Measurements from ENCODE around the gene CAPN8. TPM values are rescaled to one million over a fixed set of nuclear protein-coding genes. Genes with fewer than 3 reads are reported as not detected.

Gene CAPN8
- total RNA-seq, 2 donors from 2014 or later = 0.44 TPM; not detected in 1

GRCh38 chr1:223540485-223541106 lies 124.9 kb downstream of the CAPN8 start:
- Mint-ChIP-seq H3K27me3 (ENCODE audit: insufficient read depth) (peaks cover 2% of the 10 kb centered on the region), H3K4me3 (no peak overlapping the region)
- WGBS, 2 experiments (ENCODE audit: insufficient coverage in 1 of 2, insufficient read length in 1 of 2) = 85 to 87% methylated on average over 7 to 10 of the region's 11 CpGs

GRCh38 chr1:223539750-223540149 lies 125.8 kb downstream of the CAPN8 start:
- Histone ChIP-seq H3K9me3 (ENCODE audit: control insufficient read depth, low read length) (no peaks in the 10 kb centered on the region), H3K36me3 (ENCODE audit: control insufficient read depth, insufficient read depth, low read length) (no peaks in the 10 kb centered on the region), H3K27ac (ENCODE audit: low read depth, low read length) (no peak overlapping the region), H3K27me3 (ENCODE audit: control insufficient read depth, insufficient read depth, low read length, poor library complexity, severe bottlenecking) (no peaks in the 10 kb centered on the region), H3K4me3 (ENCODE audit: low read length) (no peak overlapping the region), H3K9ac (ENCODE audit: extremely low read depth, low read length, poor library complexity, severe bottlenecking) (no peak overlapping the region), H3K4me1 (ENCODE audit: control insufficient read depth, insufficient read depth, low read length) (no peaks in the 10 kb centered on the region)
- H3K36me3 Mint-ChIP-seq (ENCODE audit: low read depth) = no peaks in the 10 kb centered on the region
- no peak for DNase-seq
- no peak overlapping the region for H3K4me3 Mint-ChIP-seq
- 91 to 100% methylated on average over 1 to 3 of the region's 3 CpGs for WGBS, 2 experiments (ENCODE audit: insufficient coverage in 1 of 2, insufficient read length in 1 of 2)
- H3K9me3 Mint-ChIP-seq = no peaks in the 10 kb centered on the region
- no peaks in the 10 kb centered on the region for H3K4me1 Mint-ChIP-seq
- TF ChIP-seq, protein P1, sequence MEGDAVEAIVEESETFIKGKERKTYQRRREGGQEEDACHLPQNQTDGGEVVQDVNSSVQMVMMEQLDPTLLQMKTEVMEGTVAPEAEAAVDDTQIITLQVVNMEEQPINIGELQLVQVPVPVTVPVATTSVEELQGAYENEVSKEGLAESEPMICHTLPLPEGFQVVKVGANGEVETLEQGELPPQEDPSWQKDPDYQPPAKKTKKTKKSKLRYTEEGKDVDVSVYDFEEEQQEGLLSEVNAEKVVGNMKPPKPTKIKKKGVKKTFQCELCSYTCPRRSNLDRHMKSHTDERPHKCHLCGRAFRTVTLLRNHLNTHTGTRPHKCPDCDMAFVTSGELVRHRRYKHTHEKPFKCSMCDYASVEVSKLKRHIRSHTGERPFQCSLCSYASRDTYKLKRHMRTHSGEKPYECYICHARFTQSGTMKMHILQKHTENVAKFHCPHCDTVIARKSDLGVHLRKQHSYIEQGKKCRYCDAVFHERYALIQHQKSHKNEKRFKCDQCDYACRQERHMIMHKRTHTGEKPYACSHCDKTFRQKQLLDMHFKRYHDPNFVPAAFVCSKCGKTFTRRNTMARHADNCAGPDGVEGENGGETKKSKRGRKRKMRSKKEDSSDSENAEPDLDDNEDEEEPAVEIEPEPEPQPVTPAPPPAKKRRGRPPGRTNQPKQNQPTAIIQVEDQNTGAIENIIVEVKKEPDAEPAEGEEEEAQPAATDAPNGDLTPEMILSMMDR (conservative IDR thresholded peaks at IDR 0.05) = no peak
- H3K27me3 Mint-ChIP-seq (ENCODE audit: insufficient read depth) = peaks cover 2% of the 10 kb centered on the region
- no peak overlapping the region for H3K27ac Mint-ChIP-seq

More at GRCh38 chr1:223540485-223541106, 124.9 kb downstream of the CAPN8 start:
- H3K36me3 ChIP-seq (ENCODE audit: control insufficient read depth, insufficient read depth, low read length) = no peaks in the 10 kb centered on the region
- H3K27ac ChIP-seq (ENCODE audit: low read depth, low read length) = no peak overlapping the region
- no peak overlapping the region for H3K4me3 ChIP-seq (ENCODE audit: low read length)
- Mint-ChIP-seq H3K27ac (no peak overlapping the region), H3K4me1 (no peaks in the 10 kb centered on the region), H3K9me3 (no peaks in the 10 kb centered on the region), H3K36me3 (ENCODE audit: low read depth) (no peaks in the 10 kb centered on the region)
- H3K27me3 ChIP-seq (ENCODE audit: control insufficient read depth, insufficient read depth, low read length, poor library complexity, severe bottlenecking) = no peaks in the 10 kb centered on the region
- TF ChIP-seq, protein P1 (conservative IDR thresholded peaks at IDR 0.05) = no peak
- DNase-seq = no peak
- no peaks in the 10 kb centered on the region for H3K4me1 ChIP-seq (ENCODE audit: control insufficient read depth, insufficient read depth, low read length)
- H3K9me3 ChIP-seq (ENCODE audit: control insufficient read depth, low read length) = no peaks in the 10 kb centered on the region
- no peak overlapping the region for H3K9ac ChIP-seq (ENCODE audit: extremely low read depth, low read length, poor library complexity, severe bottlenecking)

GRCh38 chr1:223538981-223539380 lies 126.5 kb downstream of the CAPN8 start:
- Histone ChIP-seq H3K9ac (ENCODE audit: extremely low read depth, low read length, poor library complexity, severe bottlenecking) (no peak overlapping the region), H3K9me3 (ENCODE audit: control insufficient read depth, low read length) (no peaks in the 10 kb centered on the region), H3K36me3 (ENCODE audit: control insufficient read depth, insufficient read depth, low read length) (no peaks in the 10 kb centered on the region), H3K27ac (ENCODE audit: low read depth, low read length) (no peak overlapping the region), H3K4me1 (ENCODE audit: control insufficient read depth, insufficient read depth, low read length) (no peaks in the 10 kb centered on the region), H3K27me3 (ENCODE audit: control insufficient read depth, insufficient read depth, low read length, poor library complexity, severe bottlenecking) (no peaks in the 10 kb centered on the region), H3K4me3 (ENCODE audit: low read length) (no peak overlapping the region)
- Mint-ChIP-seq H3K36me3 (ENCODE audit: low read depth) (no peaks in the 10 kb centered on the region), H3K4me1 (no peaks in the 10 kb centered on the region), H3K9me3 (no peaks in the 10 kb centered on the region), H3K27me3 (ENCODE audit: insufficient read depth) (peaks cover 2% of the 10 kb centered on the region), H3K4me3 (no peak overlapping the region), H3K27ac (no peak overlapping the region)
- 91% methylated on average over 6 to 7 of the region's 7 CpGs for WGBS, 2 experiments (ENCODE audit: insufficient coverage in 1 of 2, insufficient read length in 1 of 2)
- DNase-seq = no peak
- TF ChIP-seq, protein P1 (conservative IDR thresholded peaks at IDR 0.05) = no peak

Measured in endodermal cell (in vitro differentiated cells).